Measurements from ENCODE around the gene TMEM178B. TPM values are rescaled to one million over a fixed set of nuclear protein-coding genes. Genes with fewer than 3 reads are reported as not detected.

TMEM178B gene
- total and polyA plus RNA-seq, 2 of the 13 experiments (the other 11 are each of a cell fraction or from before 2014, with no cell fraction given) = 0.01 to 0.02 TPM

GRCh38 chr7:141370650-141371049 is 296.8 kb downstream of the TMEM178B start (continued):
- TF ChIP-seq RBM39 (IDR thresholded peaks at IDR 0.05; ENCODE audit: low read depth, low read length, poor library complexity, severe bottlenecking) (no peak), BATF2 (CRISPR knock-in tag; IDR thresholded peaks at IDR 0.05) (no peak), SIX1 (CRISPR knock-in tag; IDR thresholded peaks at IDR 0.05; ENCODE audit: borderline replicate concordance) (no peak), RBM22 (optimal IDR thresholded peaks at IDR 0.05; ENCODE audit: low read length) (no peak)

GRCh38 chr7:141374425-141374824 is 300.6 kb downstream of the TMEM178B start:
- no peak overlapping the region for H3K27ac ChIP-seq (ENCODE audit: extremely low read length, insufficient read depth, low read length)
- no peaks in the 10 kb centered on the region; a peak in 2 of 5 replicates for H3K27me3 ChIP-seq (ENCODE audit: control insufficient read depth in 1 of 2, insufficient read depth in 2 of 2, low read length in 2 of 2)
- H3K4me2 ChIP-seq (ENCODE audit: low read depth, low read length) = no peak overlapping the region
- no peak for DNase-seq (ENCODE audit: low spot score)
- H4K20me1 ChIP-seq (ENCODE audit: insufficient read depth, low read length) = no peaks in the 10 kb centered on the region
- no peak overlapping the region for H3K9ac ChIP-seq (ENCODE audit: insufficient read depth, low read depth, low read length)
- H3K4me3 ChIP-seq (replicated peaks in 1 of 3; ENCODE audit: insufficient read depth in 1 of 3, low read depth in 2 of 3, low read length in 3 of 3) = no peak overlapping the region
- POLR2A ChIA-PET = no interaction called here
- no TSS peak for BruUV-seq (replicated peaks)
- FAIRE-seq = no peak
- TF ChIP-seq GMEB2 (CRISPR knock-in tag; IDR thresholded peaks at IDR 0.05; ENCODE audit: low read depth) (no peak), MNT (IDR thresholded peaks at IDR 0.05) (peak; percentile 21; the same call in 1 of the 2 replicates)
- H3K9me3 ChIP-seq (ENCODE audit: low read length) = no peaks in the 10 kb centered on the region
- no peaks in the 10 kb centered on the region for H3K4me1 ChIP-seq (ENCODE audit: insufficient read depth, low read length)
- H3K79me2 ChIP-seq (ENCODE audit: insufficient read depth, low read length) = no peaks in the 10 kb centered on the region
- no peaks in the 10 kb centered on the region for H3K36me3 ChIP-seq (replicated peaks in 1 of 2; ENCODE audit: control insufficient read depth in 1 of 2, insufficient read depth in 2 of 2, low read length in 2 of 2)
- in situ Hi-C loops (cut with HindIII; ENCODE audit: extremely low pct_ligation_motif_present, low pct_unique_long_range_greater_than_20kb) = no loop called here
- CTCF ChIA-PET (ENCODE audit: low intra/inter-chr PET ratio, low total read pairs) = no interaction called here
- intact Hi-C loops (cut with micrococcal nuclease; ENCODE audit: unreplicated experiment) = no loop called here
- no peak overlapping the region for H2AFZ ChIP-seq (ENCODE audit: low read length)
- ATAC-seq = no peak
- 54% methylated on average over 9 of the region's 9 CpGs for WGBS (ENCODE audit: low lambda C conversion rate)

All from HepG2 (cell line).